NK-92 (cell line): Measurements from ENCODE around the gene NPL.

Experiments
- DNase-seq: peaks from one replicate; lab custom pipeline; 2025; ENCODE audit not compliant: unreplicated experiment; lab: John Stamatoyannopoulos, UW

The NPL gene, protein sequence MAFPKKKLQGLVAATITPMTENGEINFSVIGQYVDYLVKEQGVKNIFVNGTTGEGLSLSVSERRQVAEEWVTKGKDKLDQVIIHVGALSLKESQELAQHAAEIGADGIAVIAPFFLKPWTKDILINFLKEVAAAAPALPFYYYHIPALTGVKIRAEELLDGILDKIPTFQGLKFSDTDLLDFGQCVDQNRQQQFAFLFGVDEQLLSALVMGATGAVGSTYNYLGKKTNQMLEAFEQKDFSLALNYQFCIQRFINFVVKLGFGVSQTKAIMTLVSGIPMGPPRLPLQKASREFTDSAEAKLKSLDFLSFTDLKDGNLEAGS

DNA sequence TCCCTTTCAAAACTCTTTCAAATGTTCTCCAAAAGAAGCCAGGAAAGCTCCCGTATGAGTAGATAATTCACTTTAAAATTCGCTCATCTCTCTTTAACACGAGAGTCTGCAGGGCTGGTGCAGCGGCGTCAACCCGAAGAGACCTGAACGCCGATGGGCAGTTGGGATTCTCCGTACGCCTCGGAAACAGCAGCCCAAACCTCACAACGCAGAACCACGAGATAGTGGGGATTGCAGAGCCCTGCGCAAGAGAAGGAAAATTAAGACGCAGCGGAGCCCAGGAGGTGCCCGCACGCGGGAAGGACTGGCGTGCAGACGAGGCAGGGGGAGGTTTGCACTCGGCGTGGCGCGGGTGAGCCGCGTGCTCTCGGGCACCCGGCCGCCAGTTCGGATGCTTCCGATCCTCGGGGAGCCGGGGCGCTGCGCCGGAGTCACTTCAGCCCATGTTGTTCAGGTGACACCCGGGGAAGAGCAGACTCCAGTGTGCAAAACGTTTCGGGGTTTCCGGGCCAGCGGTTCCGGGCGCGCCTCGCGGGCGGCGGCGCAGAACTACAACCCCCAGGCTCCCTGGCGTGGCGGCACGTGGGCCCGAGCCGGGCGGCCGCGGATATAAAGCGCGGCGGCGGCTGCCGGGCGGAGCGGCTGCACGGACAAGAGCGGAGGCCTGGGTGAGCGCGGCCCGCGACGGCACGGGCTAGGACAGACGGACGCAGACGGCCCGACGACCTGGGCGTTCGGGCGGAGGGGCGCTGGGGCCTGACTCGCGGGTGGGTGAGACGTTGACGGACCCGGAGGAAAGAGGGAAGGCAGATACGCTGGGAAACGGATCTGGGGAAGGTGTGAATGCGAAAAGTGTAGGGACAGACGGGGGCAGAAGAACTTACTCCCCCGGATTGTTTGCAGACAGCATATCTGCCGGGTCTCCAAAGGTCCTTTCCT, at the start of gene NPL:
Gene NPL, plus strand, starts transcription at position 636 of the 939 bp plus-strand sequence. CDS start 4,599 bp downstream, outside the sequence.
- DNase-seq = no peak

DNA sequence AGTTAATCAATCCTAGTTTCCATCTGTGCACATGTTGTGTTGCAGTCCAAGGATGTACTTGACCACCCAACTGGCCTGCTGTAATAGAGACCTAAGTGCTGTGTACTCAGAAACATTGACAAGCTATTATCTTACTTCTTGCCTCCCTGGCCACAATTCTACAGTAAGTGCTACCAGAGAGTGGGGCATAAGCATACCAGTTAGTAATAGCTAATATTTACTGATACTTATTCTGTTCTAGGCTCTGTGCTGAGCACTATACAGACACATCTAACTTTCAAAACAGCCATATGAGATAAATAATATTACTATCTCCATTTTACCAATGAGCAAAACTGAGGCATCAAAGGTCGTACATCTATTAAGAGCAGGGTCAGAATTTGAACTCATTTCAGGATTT, 49.5 kb upstream of the NPL start:
- DNase-seq = no peak

DNA sequence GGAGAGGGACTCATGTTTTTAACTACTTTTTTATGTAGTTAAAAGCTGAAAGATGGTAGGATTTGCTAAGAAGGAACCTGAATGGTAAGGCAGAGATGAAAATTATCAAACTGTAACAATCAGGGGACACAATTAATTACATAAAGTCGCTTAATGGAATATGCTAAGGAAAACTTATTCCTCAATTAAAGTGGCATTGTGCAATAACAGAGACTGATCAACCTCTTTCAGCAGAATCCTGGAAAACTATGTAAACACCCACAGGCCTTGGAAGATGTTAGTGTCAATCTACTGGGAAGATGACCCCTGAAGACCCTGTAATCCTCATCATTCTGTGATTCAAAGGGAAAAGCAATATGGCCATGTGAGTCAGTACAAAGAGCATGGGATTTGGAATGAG, 46.8 kb upstream of the NPL start:
- DNase-seq = no peak

DNA sequence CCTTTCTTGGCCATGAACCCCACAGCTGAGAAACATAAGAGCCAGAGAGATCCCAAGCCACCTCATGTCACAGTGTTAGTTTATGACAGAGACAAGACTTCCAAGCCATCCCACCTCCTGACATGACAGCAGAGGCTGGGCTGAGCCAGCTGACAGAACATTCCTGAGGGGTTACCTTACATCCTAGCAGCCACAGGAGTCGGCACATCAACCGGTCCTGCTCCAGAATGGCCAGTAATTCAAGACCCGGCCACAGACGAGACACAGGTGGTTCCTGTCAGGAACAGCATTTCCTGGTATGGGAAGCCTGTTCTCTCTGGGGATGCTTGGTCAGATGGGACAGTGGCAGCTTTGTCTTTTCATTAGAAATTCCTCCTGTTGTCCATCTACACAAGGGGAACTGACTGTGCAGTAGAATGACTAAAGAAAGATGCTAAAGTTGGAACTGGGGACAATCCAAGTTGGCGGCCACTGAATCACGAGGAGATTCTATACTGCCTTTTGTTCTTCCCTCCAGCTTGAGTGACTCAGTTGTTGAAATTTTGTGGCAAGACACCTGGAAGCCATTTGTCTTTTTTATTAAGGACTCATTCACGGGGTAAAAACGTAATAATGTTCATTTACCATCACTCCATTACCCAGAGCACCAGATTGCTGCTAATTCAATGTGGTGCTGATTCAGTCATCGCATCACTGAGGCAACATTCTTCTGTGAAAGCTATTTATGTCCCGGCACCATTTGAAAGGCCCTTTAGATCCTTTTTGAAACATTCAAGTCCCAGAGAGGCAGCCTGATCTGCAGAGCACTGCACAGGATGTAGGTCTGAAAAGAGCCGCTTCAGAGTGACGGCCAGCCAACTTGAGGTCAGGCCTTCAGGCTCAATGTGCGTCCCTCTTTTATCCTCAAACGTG, 37.2 kb upstream of the NPL start:
- no peak for DNase-seq

DNA sequence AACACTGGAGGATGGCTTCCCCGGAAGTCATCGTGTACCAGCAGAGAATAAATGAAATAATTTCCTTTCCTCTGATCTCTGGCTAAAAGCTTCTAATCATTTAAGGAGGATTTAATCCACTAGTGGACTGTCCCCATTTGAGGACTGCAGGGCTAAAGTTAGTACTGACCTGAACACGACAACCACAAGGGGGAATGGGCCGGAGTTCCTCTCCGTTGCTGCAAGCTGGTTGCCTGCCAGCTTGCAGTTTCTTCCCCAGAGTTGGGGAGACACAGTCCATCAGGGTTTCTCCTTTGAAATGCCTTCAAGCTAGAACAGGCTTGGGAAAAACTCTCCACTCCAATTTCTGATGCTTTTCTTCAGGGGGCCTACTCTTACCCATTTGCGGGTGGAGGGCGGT, 35.5 kb upstream of the NPL start:
- no peak for DNase-seq

DNA sequence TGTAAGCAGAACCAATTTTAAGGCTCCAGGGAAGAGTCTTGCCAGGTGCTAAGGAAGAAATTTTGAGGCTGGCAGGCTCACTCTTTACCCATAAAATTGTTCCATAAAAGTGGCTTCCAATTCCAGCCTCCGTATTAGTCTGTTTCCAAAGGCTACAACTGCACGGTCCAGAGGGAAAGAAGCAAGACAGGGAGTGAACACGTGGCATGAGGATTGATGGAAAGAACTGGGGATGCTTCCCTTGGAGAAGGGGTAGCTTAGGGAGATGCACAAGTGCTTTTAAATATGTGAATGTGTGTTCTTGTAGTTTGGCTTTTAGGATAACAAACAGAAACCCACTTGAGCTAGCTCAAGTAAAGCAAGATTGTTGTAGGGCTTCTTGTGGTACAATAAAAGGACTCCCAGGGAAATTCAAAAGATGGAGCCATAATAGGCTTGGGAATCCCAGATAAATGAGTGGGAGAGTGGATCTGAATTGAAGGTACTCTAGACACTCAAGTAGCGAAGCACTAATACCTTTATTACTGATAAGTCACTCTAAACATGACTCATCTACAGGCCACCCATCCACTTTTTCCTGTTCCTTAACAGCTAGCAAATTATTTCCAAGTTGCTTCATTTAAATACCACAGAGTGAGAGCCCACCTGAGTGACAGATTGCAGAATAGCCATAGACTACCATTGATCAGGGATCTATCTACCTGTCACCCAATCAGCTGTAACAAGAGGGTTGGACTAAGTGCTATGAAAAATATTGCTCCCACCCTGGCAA, 34.8 kb upstream of the NPL start:
- DNase-seq = no peak

DNA sequence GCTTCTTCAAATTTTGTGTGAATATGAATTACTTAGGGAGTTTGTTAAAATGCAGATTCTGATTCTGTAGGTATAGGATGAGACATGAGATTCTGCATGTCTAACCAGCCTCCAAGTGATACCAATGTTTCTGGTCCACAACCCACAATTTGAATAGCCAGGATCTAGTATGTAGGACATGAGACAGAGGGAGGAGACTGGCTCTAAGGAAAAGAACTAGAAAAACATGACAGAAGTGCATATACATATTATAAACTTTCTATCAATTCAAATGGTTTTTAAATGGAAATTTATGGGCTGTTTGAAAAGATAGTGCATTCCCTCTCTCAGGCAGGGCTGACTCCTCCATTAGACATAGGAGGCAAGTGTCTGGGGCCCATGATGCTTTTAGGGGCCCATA, 33.9 kb upstream of the NPL start:
- DNase-seq = no peak

DNA sequence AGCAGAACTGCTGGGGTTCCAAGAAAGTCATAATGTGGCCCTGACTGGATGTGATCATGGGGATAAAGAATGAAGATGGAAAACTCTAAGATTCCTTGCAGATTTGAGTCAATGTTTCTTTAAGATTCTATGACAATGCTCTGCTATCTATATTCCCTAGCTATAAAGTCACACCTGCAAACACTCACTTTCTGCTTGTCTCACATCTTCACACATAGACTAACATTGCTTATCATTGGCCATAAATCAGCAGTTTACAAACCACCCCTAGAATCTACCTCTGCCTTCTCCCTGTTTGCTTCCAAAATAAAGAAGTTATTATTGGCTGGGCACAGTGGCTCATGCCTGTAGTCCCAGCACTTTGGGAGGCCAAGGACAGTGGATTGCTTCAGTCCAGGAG, 33.1 kb upstream of the NPL start:
- DNase-seq = no peak

DNA sequence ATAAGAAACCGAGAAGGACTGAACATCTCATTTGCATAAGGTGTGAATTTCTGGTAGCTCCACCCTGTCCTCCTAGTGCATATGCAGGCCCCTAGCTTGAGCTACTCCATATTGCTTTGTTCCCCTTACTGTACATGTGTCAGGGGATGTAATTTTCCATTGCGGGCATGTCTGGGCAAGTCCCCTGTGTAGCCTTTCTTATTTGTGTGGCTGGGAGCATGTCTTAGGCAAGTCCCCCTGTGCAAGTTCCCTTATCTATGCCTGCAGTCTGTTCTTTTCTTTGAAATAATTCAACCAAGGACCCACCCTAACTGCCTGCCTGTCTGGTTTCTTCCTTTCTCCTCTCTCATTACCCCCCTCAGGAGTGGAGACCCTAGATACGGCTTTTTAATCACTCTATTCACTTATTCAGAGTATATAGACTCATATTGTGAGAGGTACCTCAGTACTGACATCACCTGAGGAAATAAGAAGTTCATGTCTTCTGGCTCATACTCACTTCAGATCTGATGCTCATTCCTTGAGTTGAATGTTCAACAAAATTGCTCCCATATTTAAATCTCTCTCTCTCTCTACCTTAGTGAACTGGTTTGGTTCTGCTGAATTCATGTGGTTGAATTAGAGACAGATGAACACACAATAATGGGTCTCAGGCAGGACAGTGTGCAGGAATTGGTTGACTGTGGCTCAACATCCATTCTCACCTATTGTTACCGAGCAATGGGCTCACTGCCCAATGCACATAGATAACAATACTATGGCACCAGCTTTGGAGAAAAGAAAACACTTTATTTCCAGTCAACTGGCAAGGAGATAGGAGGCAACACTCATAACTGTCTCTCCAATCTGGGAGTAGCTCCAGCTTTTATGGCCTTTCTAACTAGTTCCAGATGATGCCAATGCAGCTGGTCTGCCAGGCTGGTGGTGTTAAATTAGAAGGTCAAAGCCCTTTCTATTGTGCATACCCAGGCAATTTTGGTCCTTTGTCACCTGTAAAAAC, 27.9 kb upstream of the NPL start:
- DNase-seq = no peak

DNA sequence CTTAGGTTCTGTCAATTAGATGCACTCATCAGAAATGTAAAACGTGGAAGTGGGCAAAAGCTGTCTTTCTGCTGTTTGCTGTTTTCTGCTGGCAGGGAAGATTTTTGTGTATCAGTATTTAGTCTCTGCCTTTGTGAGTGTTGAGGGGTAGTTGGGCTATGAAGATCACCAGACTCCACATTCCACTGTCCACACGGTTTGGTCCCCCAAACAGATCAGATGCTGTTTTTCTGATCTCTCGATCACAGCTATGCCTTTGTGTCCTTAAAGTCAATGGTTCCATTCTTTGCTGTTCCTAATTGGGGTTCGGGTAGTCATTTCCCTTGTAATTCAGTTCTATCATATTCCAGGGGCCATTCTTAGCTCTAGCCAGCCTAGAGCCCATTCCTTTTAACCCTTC, 27.0 kb upstream of the NPL start:
- no peak for DNase-seq

DNA sequence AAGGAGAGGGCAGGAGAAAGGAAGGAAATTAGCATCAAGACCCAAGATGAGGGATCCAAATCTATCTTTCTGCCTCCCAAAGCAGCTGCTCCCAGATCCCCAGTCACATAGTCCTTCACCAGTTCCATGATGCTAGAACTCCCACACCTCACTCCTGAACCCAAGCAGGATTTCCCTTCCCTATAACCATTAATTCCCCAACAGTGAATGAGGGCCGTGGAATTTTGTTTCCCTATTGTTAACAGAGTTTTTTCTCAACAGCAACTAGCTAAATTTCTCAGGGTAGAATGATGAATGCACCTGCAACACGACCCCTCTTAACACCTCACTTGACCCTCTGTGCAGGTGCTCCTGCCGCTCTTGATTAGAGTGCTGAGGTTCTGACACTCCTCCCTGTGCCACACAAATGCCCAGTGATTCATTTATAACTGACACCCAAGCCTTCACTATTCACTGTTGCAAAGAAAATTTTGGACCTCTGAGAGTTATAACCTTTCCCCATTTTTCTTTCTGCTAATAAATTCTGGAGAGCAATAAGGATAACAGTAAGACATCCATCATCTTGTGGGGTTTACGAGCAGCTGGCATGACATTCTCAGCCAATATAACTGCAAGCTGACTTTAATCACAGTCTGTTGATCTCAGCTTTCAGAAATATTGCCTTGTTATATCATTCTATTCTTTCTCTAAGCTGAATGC, 25.4 kb upstream of the NPL start:
- no peak for DNase-seq

DNA sequence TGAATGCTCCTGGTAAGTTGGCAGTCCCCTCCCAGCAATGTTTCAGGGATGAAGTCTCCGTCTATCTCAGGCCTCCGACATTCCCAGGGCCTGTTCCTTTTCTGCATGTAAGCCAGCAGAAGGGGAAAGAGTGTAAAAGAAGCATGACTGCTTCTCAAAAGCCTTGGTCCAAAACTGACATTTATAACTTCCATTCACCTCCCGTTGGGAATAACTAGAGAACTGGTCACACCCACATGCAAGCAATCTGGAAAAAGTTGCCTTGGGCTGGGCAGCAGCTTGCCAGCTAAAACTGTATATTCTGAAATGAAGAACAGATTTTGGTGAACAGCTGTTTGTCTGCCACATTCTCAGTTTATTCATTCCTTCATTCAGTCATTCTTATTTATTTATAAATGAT, 24.2 kb upstream of the NPL start:
- DNase-seq = no peak

DNA sequence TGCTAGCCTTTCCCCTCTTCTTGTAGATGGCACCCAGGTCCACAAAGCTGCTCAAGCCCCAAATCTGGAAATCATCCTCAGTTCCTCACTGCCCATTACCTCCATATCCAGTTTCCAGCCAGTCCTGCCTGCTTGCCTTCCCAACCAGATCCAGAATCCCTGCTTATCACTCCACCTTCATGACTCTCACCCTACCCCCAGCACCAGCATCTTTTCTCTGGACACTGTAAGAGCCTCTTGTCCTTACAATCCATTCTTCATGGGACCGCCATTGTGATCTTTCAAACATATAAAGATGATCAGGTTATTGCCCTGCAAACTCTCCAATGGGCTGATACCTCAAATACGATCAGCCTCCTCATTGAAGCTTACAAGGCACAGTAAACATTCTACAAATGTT, 23.5 kb upstream of the NPL start:
- no peak for DNase-seq

DNA sequence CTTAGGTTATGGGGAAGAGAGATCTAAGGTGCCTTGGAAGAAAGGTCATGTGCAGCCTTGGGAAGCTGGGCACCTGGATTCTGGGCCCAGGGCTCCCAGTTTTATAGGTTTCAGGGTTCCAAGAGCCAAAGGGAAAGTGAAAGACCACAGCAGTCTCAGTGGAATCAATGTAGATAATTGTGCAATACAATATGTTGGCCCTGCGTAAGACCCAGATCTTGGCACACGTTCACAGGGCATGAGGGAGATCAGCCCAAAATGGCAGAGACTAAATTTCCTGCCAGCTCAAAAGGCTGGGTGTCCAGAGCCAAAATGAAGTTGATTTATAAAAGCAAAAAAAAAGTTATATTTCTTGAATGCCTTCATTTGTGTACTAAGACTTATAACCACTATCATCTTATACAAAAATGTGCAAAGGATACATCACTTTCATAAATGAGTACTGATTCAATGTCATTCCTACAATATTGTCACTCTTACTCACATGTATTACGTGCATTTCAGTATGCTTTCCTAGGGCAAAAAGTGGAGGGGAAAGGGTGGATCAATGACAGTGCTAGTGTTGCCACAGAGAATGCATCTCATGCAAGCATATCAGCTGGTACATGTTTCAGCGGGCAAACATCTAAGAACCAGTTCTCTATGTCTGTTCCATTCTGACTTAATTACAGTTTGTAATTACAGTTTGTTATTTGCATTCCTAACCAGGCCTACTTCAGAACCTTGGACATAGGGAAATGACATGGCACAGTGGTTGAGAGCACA, 22.5 kb upstream of the NPL start:
- DNase-seq = no peak

DNA sequence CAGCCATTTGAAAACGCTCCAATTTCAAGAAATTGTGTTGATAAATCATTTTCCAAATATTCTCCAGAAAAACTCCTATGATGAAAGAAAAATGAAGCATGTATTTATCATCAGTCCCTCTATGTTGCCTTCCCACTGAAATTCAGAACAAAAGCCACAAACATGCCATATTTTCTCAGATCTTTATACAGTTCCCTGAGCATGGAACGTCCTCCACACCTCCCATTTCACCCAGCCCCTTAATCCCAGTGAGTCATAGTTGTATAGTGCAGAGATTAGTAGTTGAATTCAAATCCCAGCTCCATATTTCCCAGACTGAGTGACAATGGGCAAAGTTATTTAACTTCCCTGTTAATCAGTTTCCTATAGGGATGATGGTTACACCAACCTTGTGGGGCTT, 20.6 kb upstream of the NPL start:
- DNase-seq = no peak

DNA sequence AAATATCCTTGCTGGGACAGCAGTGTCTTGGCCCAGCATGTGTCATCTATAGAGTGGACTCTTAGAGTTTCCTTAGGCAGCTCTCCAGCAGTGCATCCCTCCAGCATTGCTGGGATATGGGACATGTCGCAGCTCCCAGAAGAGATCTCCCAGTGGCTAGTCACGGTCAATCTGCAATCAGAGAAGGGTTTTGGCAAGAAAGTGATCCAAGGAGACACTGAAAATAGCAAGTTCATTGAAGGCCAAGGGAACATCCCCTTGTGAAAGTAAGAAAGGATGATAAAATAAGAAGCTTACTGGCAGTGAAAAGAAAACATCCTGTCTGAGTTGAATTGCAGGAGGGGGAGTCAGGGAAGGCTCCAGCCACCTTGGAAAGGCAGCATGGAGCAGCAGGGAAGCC, 19.3 kb upstream of the NPL start:
- DNase-seq = no peak

DNA sequence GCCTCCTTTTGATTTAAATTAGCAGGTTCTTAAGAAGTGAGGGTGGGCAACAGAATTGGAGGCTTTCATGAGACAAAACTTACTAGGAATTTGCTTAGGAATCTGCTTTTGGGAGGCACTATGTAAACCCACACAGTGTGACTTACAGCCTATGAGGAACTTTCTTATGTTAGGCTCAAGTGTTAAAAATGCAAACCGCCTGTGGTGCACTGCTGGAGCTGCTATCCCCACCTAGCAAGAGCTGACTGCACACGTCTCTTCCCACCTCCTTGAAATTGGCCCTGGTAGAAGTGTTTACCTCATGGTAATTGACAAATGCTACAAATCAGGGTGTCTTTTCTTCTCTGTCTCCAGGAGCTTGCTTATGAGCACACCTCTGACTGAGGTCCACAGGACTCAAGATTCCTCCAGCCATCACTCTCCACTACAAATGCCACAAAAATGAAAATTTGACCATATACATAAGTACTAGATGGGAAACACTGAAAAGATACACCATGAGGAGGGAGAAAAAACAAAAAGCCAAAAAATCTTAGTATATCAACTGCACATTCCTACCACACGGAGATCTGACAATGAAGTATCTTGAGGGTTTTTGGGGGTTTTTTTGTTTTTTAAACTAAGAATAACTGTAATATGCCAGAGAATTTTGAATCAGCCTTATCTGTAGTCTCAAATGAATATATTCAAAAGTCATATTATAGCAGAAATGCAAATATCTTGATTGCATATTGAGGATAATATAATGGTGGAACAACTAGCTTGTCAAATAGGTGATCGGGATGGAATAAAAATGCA, 18.2 kb upstream of the NPL start:
- DNase-seq = no peak
